AG04449 (cell line): ENCODE results near the gene CIAO2B.

Source experiments
- CTCF ChIA-PET: fragments of 350-600 bp; formaldehyde crosslinking; extraction: SDS; loops from one replicate; lab custom pipeline; 2021; ENCODE audit warnings: antibody characterized with exemption; lab: Yijun Ruan, JAX
- POLR2A ChIA-PET: fragments of 400-600, 350-600 bp; formaldehyde crosslinking; extraction: SDS; loops from one replicate; lab custom pipeline; 2020; ENCODE audit warnings: antibody characterized with exemption, inconsistent platforms; lab: Yijun Ruan, JAX
- DNase-seq: peaks from one replicate; pipeline ENCODE4 v3.0.0-alpha.2; 2010; ENCODE audit warnings: low read depth, low spot score
- H3K4me3 ChIP-seq: 2 replicates; pipeline ENCODE4 v1.5.1; 2011; ENCODE audit warnings: low read depth, mild to moderate bottlenecking, control low read depth, low read length
- TF ChIP-seq, protein P1 (sequence below): IDR thresholded peaks from one replicate; pipeline ENCODE4 v1.5.1; 2011; ENCODE audit warnings: mild to moderate bottlenecking, moderate library complexity, low read length, control low read depth, inconsistent platforms; ENCODE audit not compliant: insufficient read depth; ENCODE audit errors: missing control alignments

CIAO2B gene

GRCh38 chr16:66917741-66918140, 16.5 kb downstream of the CIAO2B start:
- ChIA-PET CTCF (interaction anchor here (0.7 to 15.4 kb wide), 4 partner anchors 9 to 37 kb away, joined by 3 to 350 read pairs (median 8); partner anchors contain the start of gene RRAD), POLR2A (no interaction called here)
- TF ChIP-seq, protein P1, sequence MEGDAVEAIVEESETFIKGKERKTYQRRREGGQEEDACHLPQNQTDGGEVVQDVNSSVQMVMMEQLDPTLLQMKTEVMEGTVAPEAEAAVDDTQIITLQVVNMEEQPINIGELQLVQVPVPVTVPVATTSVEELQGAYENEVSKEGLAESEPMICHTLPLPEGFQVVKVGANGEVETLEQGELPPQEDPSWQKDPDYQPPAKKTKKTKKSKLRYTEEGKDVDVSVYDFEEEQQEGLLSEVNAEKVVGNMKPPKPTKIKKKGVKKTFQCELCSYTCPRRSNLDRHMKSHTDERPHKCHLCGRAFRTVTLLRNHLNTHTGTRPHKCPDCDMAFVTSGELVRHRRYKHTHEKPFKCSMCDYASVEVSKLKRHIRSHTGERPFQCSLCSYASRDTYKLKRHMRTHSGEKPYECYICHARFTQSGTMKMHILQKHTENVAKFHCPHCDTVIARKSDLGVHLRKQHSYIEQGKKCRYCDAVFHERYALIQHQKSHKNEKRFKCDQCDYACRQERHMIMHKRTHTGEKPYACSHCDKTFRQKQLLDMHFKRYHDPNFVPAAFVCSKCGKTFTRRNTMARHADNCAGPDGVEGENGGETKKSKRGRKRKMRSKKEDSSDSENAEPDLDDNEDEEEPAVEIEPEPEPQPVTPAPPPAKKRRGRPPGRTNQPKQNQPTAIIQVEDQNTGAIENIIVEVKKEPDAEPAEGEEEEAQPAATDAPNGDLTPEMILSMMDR = no peak
- no peak for DNase-seq
- no peak overlapping the region for H3K4me3 ChIP-seq

DNA sequence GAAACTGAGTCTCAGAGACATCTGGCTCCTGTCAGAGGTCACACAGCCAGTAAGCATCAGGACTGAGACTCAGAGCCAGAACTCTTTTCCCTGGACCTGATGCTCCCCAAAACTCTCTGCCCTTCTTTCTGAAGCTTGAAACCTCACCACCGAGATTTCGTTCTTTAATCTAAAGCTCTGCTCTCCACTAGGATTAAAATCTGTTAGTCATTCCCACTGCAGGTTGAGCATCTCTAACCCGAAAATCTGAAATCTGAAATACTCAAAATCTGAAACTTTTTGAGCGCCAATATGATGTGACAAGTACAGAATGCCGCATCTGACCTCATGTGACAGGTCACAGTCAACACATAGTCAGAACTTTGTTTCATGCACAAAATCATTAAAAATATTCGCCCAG, 17.7 kb downstream of the CIAO2B start:
- ChIA-PET CTCF (interaction anchor here (0.7 to 15.4 kb wide), 3 partner anchors 10 to 86 kb away, joined by 3 to 350 read pairs (median 11); partner anchors contain the start of genes NAE1 and RRAD), POLR2A (no interaction called here)
- DNase-seq = no peak
- TF ChIP-seq, protein P1 = no peak
- no peak overlapping the region for H3K4me3 ChIP-seq

- POLR2A ChIA-PET = no interaction called here
- TF ChIP-seq, protein P1 = no peak
- H3K4me3 ChIP-seq = no peak overlapping the region
- CTCF ChIA-PET = interaction anchor here (15.4 kb wide), 1 partner anchor 13 kb away, joined by 350 read pairs; no protein-coding TSS in a partner anchor
- DNase-seq = no peak
Observed at GRCh38 chr16:66915041-66915440, 19.2 kb downstream of the CIAO2B start.

DNA sequence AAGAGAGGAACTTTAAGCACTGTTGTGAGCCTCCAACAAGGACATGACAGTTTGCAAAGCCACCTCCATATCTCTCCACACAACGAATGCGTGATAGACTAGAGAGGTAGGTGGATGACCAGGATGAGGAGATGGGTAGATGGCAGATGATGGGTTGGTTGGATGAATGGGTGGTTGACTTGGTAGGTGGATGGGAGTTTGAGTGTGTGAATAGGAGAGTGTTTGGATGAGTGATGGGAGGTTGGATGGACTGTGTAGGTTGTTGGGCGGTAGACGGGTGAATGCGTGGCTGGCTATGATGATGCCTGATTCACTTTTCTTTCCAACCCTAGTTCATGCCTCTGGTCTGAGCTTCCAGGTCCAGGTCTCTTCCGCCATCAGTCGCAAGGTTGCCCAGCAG, 19.7 kb downstream of the CIAO2B start:
- H3K4me3 ChIP-seq = no peak overlapping the region
- ChIA-PET POLR2A (no interaction called here), CTCF (interaction anchor here (15.4 kb wide), 1 partner anchor 13 kb away, joined by 350 read pairs; no protein-coding TSS in a partner anchor)
- DNase-seq = no peak
- TF ChIP-seq, protein P1 = no peak

DNA sequence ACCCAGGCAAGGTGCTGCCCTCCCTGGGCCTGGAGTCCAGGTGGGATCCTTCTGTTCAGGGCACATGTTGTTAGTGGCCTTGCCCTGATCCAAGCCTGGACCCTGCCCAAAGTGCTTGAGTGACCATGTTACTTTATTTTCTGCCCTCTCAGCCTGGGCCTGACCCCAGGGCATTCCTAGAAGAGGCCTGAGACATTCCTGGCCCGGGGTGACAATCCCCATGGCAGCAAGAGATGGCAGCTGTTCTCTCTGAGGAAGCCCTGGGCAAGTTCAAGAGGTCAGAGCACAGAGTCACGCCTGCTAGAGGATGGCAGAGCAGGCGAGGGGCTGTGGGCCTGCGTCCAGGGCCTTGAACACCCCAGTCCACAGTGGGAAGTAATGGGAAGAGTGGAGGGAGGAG, 20.5 kb downstream of the CIAO2B start:
- ChIA-PET POLR2A (no interaction called here), CTCF (interaction anchor here (1.1 to 24.6 kb wide), 3 partner anchors 8 to 41 kb away, joined by 3 to 350 read pairs (median 66); partner anchors contain the start of genes CDH16 and RRAD)

DNA sequence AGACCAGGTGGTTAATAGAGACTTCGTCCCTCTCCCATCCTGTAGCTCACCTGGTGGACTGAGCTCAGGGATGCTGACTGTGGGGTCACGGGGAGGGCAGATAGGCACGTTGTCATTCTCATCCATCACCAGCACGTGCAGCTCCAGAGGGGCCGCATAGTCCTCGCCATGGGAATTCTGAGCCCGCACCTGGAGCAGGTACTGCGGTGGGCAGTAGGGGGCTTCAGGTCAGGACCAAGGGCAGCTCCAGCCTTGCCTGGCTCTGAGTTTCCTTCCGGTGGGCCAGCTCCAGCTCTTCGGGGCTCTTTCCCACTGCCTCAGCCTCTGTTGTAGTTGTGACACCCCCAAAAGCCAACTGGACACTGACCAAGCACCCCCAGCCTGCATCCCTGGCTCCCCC, 21.1 kb downstream of the CIAO2B start:
- TF ChIP-seq, protein P1 = no peak
- ChIA-PET CTCF (interaction anchor here (0.6 to 24.6 kb wide), 5 partner anchors 9 to 40 kb away, joined by 3 to 350 read pairs (median 3); partner anchors contain the start of genes CDH16 and RRAD), POLR2A (no interaction called here)
- no peak overlapping the region for H3K4me3 ChIP-seq
- no peak for DNase-seq

More for the DNA sequence above, 20.5 kb downstream of the CIAO2B start:
- DNase-seq = no peak
- TF ChIP-seq, protein P1 = no peak
- no peak overlapping the region for H3K4me3 ChIP-seq
